Prostate gland (tissue), 2 donors: Measurements from ENCODE around the gene RIF1.

Experiments used
- CTCF ChIP-seq, 4 experiments: fragments of 200-600 bp in 2 of 4; fragments of 450-650 bp in 2 of 4; sonication (generic) in 2 of 4; IDR thresholded peaks; 1 replicate in 3 of 4; 2 replicates in 1 of 4; pipeline ENCODE4 v1.5.1; 2016 to 2019; ENCODE audit warnings: antibody characterized with exemption in 4 of 4, mild to moderate bottlenecking in 2 of 4, moderate library complexity in 2 of 4
- POLR2A ChIP-seq: fragments of 450-650 bp; IDR thresholded peaks from one replicate; pipeline ENCODE4 v1.6.1; 2016; ENCODE audit warnings: antibody characterized with exemption, mild to moderate bottlenecking
- POLR2AphosphoS5 ChIP-seq: sonication (generic); formaldehyde crosslinking; IDR thresholded peaks from one replicate; pipeline ENCODE4 v1.6.1; 2017; ENCODE audit warnings: antibody characterized with exemption

- no peak for TF ChIP-seq CTCF (IDR thresholded peaks at IDR 0.05)
- TF ChIP-seq POLR2AphosphoS5: no peak
- no peak for TF ChIP-seq POLR2A
Measured at GRCh38 chr2:151391436-151391835, 18.3 kb upstream of the RIF1 start.
